ENCODE measurements around the gene PYGM.

Gene PYGM

DNA sequence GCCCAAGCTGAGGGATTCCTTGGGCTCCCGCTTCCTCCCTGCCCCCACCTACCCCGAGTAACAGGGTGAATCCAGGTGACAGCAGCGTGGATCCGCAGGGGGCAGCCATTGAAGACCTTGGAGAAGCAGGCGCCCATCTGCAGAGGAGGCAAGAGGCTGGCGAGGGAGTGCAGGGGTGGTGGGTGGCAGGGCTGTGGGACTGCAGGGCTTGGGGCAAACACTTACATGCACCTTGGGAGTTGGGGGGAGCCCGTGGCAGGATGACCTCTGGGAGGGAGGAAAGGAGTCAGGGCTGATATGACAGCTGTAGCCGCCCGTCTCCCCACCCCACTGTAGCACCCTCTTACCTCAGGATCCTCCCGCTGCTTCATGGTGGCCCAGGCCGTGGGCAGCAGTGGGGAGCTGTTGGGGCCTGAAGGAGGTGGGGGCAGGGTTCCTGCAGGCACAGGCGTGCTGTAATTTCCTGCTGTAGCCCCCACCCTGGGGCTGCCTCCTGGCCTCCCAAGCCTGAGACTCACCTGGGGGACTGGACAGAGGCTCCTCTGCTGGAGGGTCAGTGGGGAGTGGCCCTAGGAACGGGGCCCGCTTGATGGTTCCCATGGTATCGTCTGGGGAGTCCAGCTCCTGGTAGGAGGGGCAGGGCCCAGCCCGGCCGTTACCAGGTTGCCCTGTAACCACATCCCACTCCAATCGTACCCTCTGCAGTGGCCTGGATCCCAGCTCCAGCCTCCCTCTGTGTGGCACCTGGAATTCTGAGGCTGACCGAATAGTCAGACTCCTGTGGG lies 37.2 kb upstream of the PYGM start:
- DNase-seq (ENCODE audit: low read depth), result no peak
- H3K4me3 ChIP-seq (ENCODE audit: low read depth, low read length), result no peak overlapping the region

DNA sequence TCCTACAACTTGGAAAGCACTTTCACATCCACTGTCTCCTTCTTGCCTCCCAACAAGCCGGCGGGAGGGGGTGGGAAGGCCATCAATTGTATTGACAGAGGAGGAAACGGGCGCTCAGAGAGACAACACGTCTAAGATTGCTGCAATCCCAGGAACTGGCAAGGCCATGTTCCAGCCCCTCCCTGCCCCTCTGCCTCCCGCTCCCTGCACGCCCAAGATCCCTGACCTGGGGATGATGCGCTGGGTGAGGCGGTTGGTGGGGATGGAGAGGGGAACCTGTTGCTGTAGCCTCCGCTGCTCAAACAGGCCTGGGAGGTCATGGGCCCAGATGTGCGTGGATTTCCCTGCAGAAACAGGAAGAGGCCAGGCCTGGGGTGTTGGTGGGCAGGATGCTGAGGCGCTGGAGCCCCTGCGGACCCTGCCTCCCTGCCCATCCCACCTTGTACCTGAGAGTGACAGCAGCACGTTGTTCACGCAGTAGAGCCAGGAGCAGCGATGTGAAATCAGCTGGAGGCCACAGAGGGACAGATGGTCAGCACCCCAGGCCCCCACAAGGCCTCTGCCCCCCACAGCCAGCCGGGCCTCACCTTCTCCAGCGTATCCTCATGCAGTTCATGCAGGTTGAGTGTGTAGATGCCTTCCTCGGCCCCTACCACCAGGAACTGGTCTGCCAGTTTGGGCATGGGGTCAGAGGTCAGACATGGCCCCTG lies 36.4 kb upstream of the PYGM start:
- TF ChIP-seq, protein P1, sequence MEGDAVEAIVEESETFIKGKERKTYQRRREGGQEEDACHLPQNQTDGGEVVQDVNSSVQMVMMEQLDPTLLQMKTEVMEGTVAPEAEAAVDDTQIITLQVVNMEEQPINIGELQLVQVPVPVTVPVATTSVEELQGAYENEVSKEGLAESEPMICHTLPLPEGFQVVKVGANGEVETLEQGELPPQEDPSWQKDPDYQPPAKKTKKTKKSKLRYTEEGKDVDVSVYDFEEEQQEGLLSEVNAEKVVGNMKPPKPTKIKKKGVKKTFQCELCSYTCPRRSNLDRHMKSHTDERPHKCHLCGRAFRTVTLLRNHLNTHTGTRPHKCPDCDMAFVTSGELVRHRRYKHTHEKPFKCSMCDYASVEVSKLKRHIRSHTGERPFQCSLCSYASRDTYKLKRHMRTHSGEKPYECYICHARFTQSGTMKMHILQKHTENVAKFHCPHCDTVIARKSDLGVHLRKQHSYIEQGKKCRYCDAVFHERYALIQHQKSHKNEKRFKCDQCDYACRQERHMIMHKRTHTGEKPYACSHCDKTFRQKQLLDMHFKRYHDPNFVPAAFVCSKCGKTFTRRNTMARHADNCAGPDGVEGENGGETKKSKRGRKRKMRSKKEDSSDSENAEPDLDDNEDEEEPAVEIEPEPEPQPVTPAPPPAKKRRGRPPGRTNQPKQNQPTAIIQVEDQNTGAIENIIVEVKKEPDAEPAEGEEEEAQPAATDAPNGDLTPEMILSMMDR (IDR thresholded peaks at IDR 0.05; ENCODE audit: insufficient read depth, low read depth, low read length, missing control alignments), result no peak
- H3K4me3 ChIP-seq (ENCODE audit: low read depth, low read length), result no peak overlapping the region
- DNase-seq (ENCODE audit: low read depth), result no peak

More for the DNA sequence above, 37.2 kb upstream of the PYGM start:
- TF ChIP-seq, protein P1 (IDR thresholded peaks at IDR 0.05; ENCODE audit: insufficient read depth, low read depth, low read length, missing control alignments), result no peak

DNA sequence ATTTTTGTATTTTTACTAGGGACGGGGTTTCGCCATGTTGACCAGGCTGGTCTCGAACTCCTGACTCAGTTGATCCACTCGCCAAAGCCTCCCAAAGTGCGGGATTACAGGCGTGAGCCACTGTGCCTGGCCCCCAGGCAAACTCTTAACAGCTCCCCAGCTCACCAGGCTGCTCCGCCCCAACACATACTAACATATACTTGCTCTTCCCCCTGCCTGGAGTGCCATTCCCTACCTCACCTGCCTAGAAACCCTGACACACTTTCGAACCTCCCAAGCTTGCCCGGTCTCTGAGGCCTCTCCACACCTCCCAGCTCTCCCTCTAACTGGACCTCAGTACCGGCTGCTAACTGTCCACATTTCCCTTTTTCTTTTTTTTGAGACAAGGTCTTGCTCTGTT lies 34.8 kb upstream of the PYGM start:
- H3K4me3 ChIP-seq (ENCODE audit: low read depth, low read length), result no peak overlapping the region
- no peak for DNase-seq (ENCODE audit: low read depth)
- TF ChIP-seq, protein P1 (IDR thresholded peaks at IDR 0.05; ENCODE audit: insufficient read depth, low read depth, low read length, missing control alignments), result no peak

DNA sequence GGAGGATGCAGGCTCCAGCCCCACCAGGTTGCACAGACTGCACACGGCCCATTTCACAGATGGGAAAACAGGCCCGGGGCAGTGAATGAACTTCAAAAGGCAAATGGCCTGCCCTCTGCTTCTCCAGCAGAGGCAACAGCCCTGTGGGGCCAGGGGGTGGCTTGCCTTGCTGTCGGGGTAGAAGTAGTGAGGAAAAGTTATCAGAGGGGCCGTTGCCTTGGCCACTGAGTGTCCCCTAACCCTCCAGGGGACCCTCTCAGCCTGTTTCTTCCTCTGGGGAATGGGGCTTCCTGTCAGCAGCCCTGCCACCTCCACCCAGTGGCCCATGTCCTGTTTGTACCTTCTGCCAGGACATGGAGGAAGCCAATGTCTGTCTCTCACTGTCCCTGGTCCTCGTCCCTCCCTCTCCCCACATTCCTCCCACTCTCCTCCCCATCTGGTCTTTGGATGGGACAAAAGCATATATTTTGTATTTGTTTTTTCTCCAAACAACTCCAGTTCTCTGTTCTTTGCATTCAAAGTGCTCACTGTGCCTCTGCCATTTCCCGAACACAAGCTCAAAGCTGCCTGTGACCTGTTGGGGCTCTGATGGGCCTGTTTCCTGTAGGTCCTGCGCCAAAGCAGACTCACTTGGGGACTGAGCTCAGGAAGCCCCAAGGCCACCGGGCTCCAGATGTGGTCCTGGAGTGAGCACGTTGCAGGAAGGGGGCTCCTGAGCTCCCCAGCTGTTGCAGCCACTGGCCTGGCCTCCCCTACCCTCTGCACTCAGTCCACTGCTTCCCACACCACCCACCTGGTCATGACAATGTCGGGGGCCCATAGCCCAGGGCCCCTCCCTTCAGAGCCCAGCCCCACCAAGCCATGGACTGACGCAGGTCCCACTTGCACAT lies 33.7 kb upstream of the PYGM start:
- no peak overlapping the region for H3K4me3 ChIP-seq (ENCODE audit: low read depth, low read length)
- TF ChIP-seq, protein P1 (IDR thresholded peaks at IDR 0.05; ENCODE audit: insufficient read depth, low read depth, low read length, missing control alignments), result no peak
- DNase-seq (ENCODE audit: low read depth), result no peak

DNA sequence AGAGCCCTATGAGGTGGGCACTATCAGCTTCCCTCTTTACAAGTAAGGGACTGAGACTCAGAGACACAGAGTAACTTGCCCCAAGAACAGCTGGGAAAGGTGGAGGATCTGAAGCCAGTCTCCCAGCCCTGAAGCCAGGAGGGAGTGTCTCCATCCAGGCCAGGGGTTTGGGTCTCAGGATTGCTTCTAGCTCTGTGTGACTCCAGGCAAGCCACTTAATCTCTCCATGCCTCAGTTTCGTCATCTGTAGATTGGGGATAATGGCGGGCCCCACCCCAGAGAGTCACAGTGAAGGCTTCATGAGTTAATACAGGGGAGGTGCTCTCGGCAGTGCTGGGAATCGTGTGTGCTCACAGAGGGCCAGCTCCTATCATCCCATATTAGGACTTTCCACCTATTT lies 32.7 kb upstream of the PYGM start:
- DNase-seq (ENCODE audit: low read depth), result no peak
- no peak overlapping the region for H3K4me3 ChIP-seq (ENCODE audit: low read depth, low read length)
- TF ChIP-seq, protein P1 (IDR thresholded peaks at IDR 0.05; ENCODE audit: insufficient read depth, low read depth, low read length, missing control alignments), result no peak

DNA sequence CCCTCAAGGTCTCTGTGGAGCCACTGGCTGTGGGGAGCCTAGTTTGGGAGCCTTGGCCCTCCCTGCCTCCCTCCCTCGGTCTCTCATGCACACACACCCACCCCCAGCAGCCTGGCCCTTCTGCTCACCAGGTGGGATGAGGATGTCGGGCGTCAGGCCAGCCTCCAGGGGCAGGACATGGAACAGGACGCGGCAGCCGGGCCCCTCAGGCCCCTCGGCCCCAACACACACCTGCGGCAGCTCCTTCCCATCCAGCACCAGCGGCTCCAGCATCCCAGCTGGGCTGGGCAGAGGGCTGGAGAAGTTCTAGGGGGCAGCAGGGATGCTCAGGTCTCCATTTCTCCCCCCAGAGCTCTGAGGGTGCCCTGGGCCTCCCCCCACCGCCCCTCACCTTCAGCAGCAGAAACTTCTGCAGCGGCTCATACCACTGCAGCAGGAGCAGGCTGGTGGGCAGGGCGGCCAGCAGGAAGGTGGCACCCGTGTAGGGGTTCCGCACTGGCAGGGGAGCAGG lies 32.1 kb upstream of the PYGM start:
- TF ChIP-seq, protein P1 (IDR thresholded peaks at IDR 0.05; ENCODE audit: insufficient read depth, low read depth, low read length, missing control alignments), result no peak
- H3K4me3 ChIP-seq (ENCODE audit: low read depth, low read length), result no peak overlapping the region
- no peak for DNase-seq (ENCODE audit: low read depth)

Data from GM12865 (cell line).